Right ventricle myocardium inferior (tissue), 1 donor: Measurements from ENCODE around the gene CIAO1. TPM values are rescaled to one million over a fixed set of nuclear protein-coding genes. Genes with fewer than 3 reads are reported as not detected.
"Not testable (repeated sequence)": the region's sequence is repeated elsewhere in the genome, so short reads cannot be mapped to it uniquely, and the experiment has no call there.

Source experiments
- ATAC-seq: fragments of 200-7000 bp; cut with Tn5 transposase; one replicate; pipeline ENCODE4 v1.9.1; 2020; ENCODE audit warnings: mild to moderate bottlenecking, moderate library complexity
- DNase-seq: peaks from one replicate; pipeline ENCODE4 v3.0.0; 2021; ENCODE audit errors: missing footprints
- intact Hi-C: fragments of 100-400 bp; cut with DNase I; formaldehyde crosslinking; loops from one replicate; pipeline ENCODE4 v1.11.0; 2022
- total RNA-seq: library from RNA; stranded (reverse); fragmentation: NEBNext Ultra II Directional; extraction: Animal tissue kit (Norgen Biotek cat#: 25700); gene quantifications from one replicate; pipeline ENCODE4 v1.2.1, GENCODE V29; 2021
- donor health status: DM: no; HTN: yes; CAD: no; lungs with severe emphysema.

CIAO1 gene
- total RNA-seq, 1 donor from 2014 or later: 59.9 TPM

DNA sequence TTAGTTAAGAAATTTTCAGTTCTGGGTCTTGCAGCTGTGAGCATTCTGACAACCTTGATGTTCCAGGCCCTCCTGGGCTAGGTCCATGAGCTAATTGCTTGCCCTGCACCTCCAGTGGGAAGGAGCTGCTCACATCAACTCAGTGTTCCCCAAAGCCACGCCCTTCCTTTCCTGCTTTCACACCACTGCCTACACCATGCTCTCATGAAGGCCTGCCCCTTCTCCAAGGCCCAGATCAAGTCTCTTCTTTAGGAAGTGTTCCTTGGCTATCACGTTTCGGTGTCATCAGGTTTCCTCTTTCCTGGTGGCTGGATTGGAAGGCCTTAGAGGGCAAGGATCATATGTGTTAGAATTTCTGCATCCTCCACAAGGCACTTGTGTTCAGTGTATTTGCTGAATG is 19.0 kb upstream of the CIAO1 start:
- intact Hi-C loops: no loop called here
- ATAC-seq (no peak), DNase-seq (no peak)

DNA sequence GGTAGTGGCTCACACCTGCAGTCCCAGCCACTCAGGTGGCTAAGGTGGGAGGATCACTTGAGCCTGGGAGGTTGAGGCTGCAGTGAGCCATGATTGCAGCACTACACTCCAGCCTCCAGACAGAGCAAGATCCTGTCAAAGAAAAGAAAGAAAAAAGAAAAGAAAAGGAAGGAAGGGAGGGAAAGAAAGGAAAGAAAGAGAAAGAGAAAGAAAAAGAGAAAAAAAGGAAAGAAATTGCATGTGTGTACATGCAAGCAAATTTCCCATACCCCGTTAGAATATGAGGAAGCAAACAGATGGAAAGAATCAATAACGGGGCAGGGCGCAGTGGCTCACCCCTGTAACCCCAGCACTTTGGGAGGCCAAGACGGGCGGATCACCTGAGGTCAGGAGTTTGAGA is 18.1 kb upstream of the CIAO1 start:
- intact Hi-C loops: no loop called here
- no peak for ATAC-seq

GRCh38 chr2:96248624-96249023 is 17.4 kb upstream of the CIAO1 start:
- intact Hi-C loops: no loop called here
- no peak for ATAC-seq
- DNase-seq: no peak

More for the DNA sequence above, 18.1 kb upstream of the CIAO1 start:
- no peak for DNase-seq

DNA sequence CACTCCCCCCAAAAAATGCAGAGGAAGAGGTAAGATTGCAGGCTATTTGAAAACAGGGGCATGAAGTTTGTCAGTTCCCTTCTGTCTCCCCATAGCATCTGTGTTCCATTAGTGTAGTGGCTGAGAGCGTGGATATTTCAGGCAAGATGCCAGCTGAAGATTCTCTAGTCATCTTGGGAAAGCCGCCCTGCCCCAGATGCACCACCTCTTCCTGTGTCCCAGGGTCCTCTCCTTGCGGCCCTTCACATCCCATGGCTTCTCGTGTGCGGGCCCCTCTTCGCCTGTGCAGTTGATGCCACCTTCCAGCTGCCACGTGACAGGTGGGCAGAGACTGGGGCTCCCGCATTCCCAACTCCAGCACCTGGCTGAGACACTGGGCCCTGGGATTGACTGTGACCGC is 16.4 kb upstream of the CIAO1 start:
- ATAC-seq: no peak
- intact Hi-C loops: no loop called here
- no peak for DNase-seq

GRCh38 chr2:96250188-96250587 is 15.8 kb upstream of the CIAO1 start:
- intact Hi-C loops: no loop called here
- ATAC-seq: no peak
- DNase-seq: no peak

GRCh38 chr2:96251721-96252292 is 14.2 kb upstream of the CIAO1 start:
- ATAC-seq (peak; percentile 66), DNase-seq (no peak)
- intact Hi-C loops: no loop called here

- ATAC-seq (no peak), DNase-seq (no peak)
- intact Hi-C loops: no loop called here
Observed at GRCh38 chr2:96252526-96252925, 13.5 kb upstream of the CIAO1 start.

GRCh38 chr2:96253006-96253405 is 13.0 kb upstream of the CIAO1 start:
- ATAC-seq (no peak), DNase-seq (no peak)
- intact Hi-C loops: no loop called here

DNA sequence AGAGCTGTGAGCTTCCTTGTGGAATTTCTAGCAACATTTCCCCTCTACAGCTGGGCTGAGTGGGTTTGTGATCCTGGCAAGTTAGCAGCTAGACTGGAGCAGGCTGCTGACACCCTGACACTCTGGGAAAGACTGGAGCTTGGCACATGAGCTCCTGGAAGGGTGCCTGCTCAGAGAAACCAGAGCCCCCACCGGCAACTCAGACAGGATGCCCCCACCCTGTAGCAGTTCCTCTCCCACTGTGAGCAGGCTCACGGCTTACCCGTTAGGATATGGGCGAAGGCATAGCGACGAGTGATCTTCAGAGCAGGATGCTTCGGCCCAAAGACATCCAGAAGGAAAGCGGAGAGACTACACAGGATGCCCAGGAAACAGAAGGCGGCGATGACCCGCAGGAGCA is 11.5 kb upstream of the CIAO1 start:
- intact Hi-C loops: no loop called here
- DNase-seq: no peak
- no peak for ATAC-seq

- ATAC-seq: no peak
- intact Hi-C loops: no loop called here
- DNase-seq: no peak
Observed at GRCh38 chr2:96256611-96257113, 9.4 kb upstream of the CIAO1 start.

GRCh38 chr2:96257744-96258143 is 8.3 kb upstream of the CIAO1 start:
- DNase-seq, ATAC-seq, intact Hi-C loops: not testable (repeated sequence)

DNA sequence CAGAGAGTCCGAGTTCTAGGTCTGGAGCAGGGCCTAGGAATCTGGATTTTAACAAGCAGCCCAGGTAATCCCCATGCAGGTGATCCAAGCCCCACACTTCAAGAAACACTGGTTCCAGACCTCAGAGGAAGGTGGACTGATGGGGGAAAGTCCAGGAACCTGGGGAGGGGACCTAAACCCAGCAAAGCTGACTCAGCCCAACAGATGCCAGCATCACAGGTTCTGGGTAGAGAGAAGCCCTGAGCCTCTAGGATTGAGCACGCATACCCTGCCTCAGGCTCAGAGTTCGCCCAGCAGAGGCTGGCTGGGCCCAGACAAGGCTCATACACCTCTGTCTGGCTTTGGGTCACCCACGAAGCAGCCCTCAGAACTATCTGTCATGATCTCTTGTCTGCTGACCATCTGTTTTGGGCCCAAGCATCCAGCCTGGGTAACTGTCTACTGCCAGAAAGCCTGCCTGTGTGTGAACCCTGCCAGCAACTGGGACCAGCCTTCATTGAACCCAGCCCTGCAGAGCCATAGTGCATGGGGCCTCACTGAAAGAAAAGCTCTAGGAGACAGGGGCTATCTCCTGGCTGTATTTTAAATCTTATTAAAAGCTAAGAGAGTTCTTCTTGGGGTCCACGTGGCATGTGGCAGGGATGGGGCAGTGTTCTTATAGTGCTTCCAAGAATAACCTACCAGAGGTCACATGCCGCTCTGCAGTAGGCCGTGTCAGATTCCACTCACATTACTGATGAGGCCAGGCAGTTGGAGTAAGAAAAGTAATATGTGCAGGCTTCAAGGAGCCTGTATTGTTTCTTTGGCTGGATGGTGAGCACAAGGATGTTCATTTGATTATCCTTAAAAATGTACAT is 7.6 kb upstream of the CIAO1 start:
- intact Hi-C loops: no loop called here
- DNase-seq (no peak), ATAC-seq (peak; percentile 52)

GRCh38 chr2:96259497-96259921 is 6.5 kb upstream of the CIAO1 start:
- intact Hi-C loops: no loop called here
- peak; percentile 41 for ATAC-seq
- no peak for DNase-seq

- intact Hi-C loops: loop anchor here (2.0 kb wide), 1 partner anchor 52 kb away; the partner anchor contains the start of gene STARD7
- ATAC-seq (peak; percentile 76), DNase-seq (peak; percentile 78)
Observed at GRCh38 chr2:96260387-96261260, 5.4 kb upstream of the CIAO1 start.

DNA sequence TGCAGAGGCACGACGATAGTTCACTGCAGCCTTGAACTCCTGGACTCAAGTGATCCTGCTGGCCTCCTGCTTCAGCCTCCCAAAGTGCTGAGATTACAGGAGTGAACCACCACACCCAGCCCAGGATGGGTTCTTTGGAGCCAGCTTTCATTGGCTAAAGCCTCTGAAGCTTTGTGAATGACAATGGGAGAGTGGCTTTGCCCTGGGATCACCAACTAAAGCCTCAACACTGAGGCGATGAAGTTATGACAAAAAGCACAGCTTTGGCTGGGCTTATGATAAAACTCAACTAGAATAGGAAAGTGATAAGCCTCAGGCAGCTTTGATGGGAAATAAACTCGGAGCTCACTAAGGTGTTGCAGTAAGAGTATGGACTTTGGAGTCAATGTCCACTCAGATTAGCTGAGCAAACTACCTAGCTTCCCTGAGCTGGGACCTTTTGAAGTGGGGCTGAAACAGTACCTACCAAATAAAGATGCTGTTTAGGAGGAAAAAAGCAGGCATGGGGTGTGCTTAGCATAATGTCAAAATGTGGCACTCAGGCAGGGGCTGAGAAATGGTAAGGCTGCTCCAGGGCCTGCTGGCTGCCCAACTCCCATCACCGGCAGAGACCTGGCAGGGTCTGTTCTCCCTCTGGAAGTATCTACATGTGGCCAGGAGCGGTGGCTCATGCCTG is 4.6 kb upstream of the CIAO1 start:
- intact Hi-C loops: loop anchor here (2.0 kb wide), 1 partner anchor 53 kb away; the partner anchor contains the start of gene STARD7
- ATAC-seq: no peak
- DNase-seq: no peak

- no peak for DNase-seq
- ATAC-seq: no peak
- intact Hi-C loops: no loop called here
Observed at GRCh38 chr2:96262306-96262705, 3.7 kb upstream of the CIAO1 start.

DNA sequence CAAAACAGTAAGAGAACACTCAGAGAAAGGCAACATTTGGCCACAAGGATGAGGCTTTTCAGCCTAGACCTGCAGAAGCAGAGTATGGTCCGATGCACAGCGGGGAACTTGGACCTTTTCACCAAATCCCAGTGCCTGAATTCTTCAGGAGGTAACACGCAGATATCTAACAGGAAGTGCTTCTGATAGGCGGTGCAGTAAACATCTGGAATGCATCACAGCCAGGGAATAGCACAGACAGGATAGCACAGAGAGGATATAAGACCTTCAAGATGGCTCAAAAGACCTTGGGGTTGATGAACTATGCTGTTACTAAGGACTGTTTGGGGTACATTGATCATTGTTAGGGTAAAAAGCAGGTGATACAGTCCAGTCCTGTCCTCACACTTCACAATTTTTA is 1.9 kb upstream of the CIAO1 start:
- no peak for DNase-seq
- intact Hi-C loops: no loop called here
- ATAC-seq: no peak

DNA sequence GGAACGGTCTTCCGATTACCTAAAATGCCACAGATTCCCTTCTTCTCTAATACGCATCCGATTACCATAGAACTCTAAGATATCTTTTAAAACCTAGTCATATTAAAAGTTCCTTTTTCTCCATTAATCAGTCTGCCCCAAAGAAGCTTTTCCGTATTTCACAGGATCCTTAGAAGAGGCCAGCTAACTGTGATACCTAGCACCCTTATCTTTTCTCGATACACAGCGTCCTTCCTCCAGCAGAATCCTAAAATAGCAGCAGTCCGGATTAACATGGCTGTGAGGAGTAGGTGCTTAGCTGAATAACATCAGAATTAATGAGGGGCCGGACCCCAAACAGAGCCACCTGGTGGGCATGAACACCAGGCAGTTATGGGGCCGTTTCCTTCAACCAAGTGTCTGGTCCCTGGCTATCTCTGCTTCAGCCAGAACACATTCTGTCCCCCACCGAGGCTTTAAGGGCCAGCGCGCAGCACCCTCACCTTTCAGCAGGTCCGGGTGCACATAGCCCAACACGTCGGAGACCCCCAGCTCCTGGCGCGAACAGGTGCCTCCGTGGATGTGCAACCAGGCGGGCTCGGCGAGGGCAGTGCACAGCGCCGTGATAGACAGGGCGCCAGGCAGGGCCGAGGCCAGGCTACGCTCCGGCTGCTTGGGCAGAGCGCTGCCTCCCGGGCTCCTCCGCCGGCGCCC is 1.2 kb upstream of the CIAO1 start:
- intact Hi-C loops: loop anchor here (5.0 kb wide), 2 partner anchors 37 to 118 kb away; partner anchors contain the start of gene DUSP2
- DNase-seq (no peak), ATAC-seq (no peak)
